Panc1 (cell line): Measurements from ENCODE around the gene PERCC1. TPM values are rescaled to one million over a fixed set of nuclear protein-coding genes. Genes with fewer than 3 reads are reported as not detected.

ENCODE experiments used
- ATAC-seq: fragments of 200-7000 bp; cut with Tn5 transposase; 2 replicates; pipeline ENCODE4 v1.9.1; 2020; ENCODE audit warnings: mild to moderate bottlenecking, moderate library complexity
- BruUV-seq: library from RNA; stranded (reverse); fragments of 400-500 nt; replicated peaks from 2 replicates; lab custom pipeline; 2021; lab: Mats Ljungman, UMichigan
- CTCF ChIA-PET: fragments of 300-600 bp; sonication (Branson Sonifier 250); formaldehyde crosslinking; loops from one replicate; lab custom pipeline; 2022; ENCODE audit warnings: antibody characterized with exemption; lab: Charles Lee
- POLR2A ChIA-PET: fragments of 300-600 bp; sonication (Branson Sonifier 250); formaldehyde crosslinking; loops from one replicate; lab custom pipeline; 2022; ENCODE audit warnings: antibody characterized with exemption; lab: Charles Lee
- DNase-seq: peaks from one replicate; pipeline ENCODE4 v3.0.0-alpha.2; 2010; ENCODE audit warnings: low read depth, low spot score
- H3K27ac ChIP-seq: 2 replicates; pipeline ENCODE4 v1.5.1; 2011; ENCODE audit warnings: mild to moderate bottlenecking, low read length, inconsistent platforms
- H3K27me3 ChIP-seq: fragments of 200-500 bp; sonication (Bioruptor generic); 2 replicates; pipeline ENCODE4 v1.6.0; 2014; ENCODE audit warnings: low read length, inconsistent platforms; ENCODE audit not compliant: control insufficient read depth, insufficient read depth
- H3K36me3 ChIP-seq: fragments of 200-500 bp; sonication (Bioruptor generic); 2 replicates; pipeline ENCODE4 v1.5.1; 2014; ENCODE audit warnings: inconsistent platforms, mild to moderate bottlenecking, low read length, moderate library complexity; ENCODE audit not compliant: control insufficient read depth, insufficient read depth
- H3K4me1 ChIP-seq: 2 replicates; pipeline ENCODE4 v1.5.1; 2011; ENCODE audit warnings: inconsistent platforms, mild to moderate bottlenecking, low read length, moderate library complexity; ENCODE audit not compliant: control insufficient read depth, insufficient read depth
- H3K4me3 ChIP-seq, 2 experiments: 2 replicates each; pipeline ENCODE4 v1.5.1; 2011 to 2012; ENCODE audit warnings: low read depth in 2 of 2, low read length in 2 of 2, mild to moderate bottlenecking in 2 of 2, inconsistent platforms in 1 of 2, moderate library complexity in 1 of 2
- H3K9me3 ChIP-seq: fragments of 200-500 bp; sonication (Bioruptor generic); 2 replicates; pipeline ENCODE4 v1.5.1; 2014; ENCODE audit warnings: low read depth, mild to moderate bottlenecking, inconsistent platforms, low read length, moderate library complexity; ENCODE audit not compliant: control insufficient read depth, insufficient read depth
- POLR2AphosphoS5 ChIP-seq: IDR thresholded peaks from 2 replicates; pipeline ENCODE4 v1.6.1; 2012; ENCODE audit warnings: mild to moderate bottlenecking, low read depth, low read length, moderate library complexity
- REST ChIP-seq, 2 experiments: IDR thresholded peaks; 2 replicates each; pipeline ENCODE4 v1.6.1; 2011 to 2012; ENCODE audit warnings: low read depth in 2 of 2, control low read depth in 1 of 2, low read length in 1 of 2, mild to moderate bottlenecking in 1 of 2, moderate library complexity in 1 of 2; ENCODE audit not compliant: insufficient read depth in 1 of 2
- SIN3A ChIP-seq: IDR thresholded peaks from 2 replicates; pipeline ENCODE4 v1.6.1; 2012; ENCODE audit warnings: low read depth, mild to moderate bottlenecking, low read length, moderate library complexity, borderline replicate concordance; ENCODE audit not compliant: insufficient read depth
- TCF7L2 ChIP-seq: IDR thresholded peaks from 2 replicates; pipeline ENCODE4 v1.6.1; 2011; ENCODE audit warnings: mild to moderate bottlenecking, low read depth, low read length, inconsistent platforms
- in situ Hi-C: cut with HindIII; loops from 2 replicates; pipeline ENCODE4 v1.10.0; 2016; ENCODE audit warnings: low sequenced_read_pairs, low pct_unique_long_range_greater_than_20kb
- intact Hi-C: fragments of 100-400 bp; cut with micrococcal nuclease; formaldehyde crosslinking; loops from one replicate; pipeline ENCODE4 v1.10.0; 2022; ENCODE audit not compliant: unreplicated experiment
- total RNA-seq: library from RNA; stranded (reverse); gene quantifications from one replicate; pipeline ENCODE4 v1.2.1, GENCODE V29; 2021; ENCODE audit not compliant: unreplicated experiment
- TF ChIP-seq, protein P1 (sequence below): fragments of 450-650 bp; IDR thresholded peaks from 2 replicates; pipeline ENCODE4 v1.5.1; 2017; ENCODE audit warnings: mild to moderate bottlenecking

Gene PERCC1
- total RNA-seq, 1 experiment from 2014 or later, result not detected

GRCh38 chr16:1390239-1390779 is 40.6 kb upstream of the PERCC1 start:
- H3K27ac ChIP-seq, result no peak overlapping the region
- no peak for DNase-seq
- no peaks in the 10 kb centered on the region for H3K36me3 ChIP-seq
- TF ChIP-seq, protein P1, sequence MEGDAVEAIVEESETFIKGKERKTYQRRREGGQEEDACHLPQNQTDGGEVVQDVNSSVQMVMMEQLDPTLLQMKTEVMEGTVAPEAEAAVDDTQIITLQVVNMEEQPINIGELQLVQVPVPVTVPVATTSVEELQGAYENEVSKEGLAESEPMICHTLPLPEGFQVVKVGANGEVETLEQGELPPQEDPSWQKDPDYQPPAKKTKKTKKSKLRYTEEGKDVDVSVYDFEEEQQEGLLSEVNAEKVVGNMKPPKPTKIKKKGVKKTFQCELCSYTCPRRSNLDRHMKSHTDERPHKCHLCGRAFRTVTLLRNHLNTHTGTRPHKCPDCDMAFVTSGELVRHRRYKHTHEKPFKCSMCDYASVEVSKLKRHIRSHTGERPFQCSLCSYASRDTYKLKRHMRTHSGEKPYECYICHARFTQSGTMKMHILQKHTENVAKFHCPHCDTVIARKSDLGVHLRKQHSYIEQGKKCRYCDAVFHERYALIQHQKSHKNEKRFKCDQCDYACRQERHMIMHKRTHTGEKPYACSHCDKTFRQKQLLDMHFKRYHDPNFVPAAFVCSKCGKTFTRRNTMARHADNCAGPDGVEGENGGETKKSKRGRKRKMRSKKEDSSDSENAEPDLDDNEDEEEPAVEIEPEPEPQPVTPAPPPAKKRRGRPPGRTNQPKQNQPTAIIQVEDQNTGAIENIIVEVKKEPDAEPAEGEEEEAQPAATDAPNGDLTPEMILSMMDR, result no peak
- no peak for TF ChIP-seq REST (IDR thresholded peaks at IDR 0.05; ENCODE audit: insufficient read depth in 1 of 2, low read depth in 2 of 2, low read length in 1 of 2)
- TF ChIP-seq POLR2AphosphoS5, result no peak
- TF ChIP-seq TCF7L2, result no peak
- CTCF ChIA-PET, result interaction anchor here (1.0 kb wide), 1 partner anchor 26 kb away, joined by 3 read pairs; no protein-coding TSS in a partner anchor
- in situ Hi-C loops (no loop called here), intact Hi-C loops (no loop called here)
- ATAC-seq, result no peak
- H3K4me3 ChIP-seq, result no peak overlapping the region
- POLR2A ChIA-PET, result no interaction called here
- no peaks in the 10 kb centered on the region for H3K4me1 ChIP-seq
- BruUV-seq, result no TSS peak
- no peaks in the 10 kb centered on the region for H3K27me3 ChIP-seq
- H3K9me3 ChIP-seq, result no peaks in the 10 kb centered on the region

- TF ChIP-seq, protein P1, result no peak
- TF ChIP-seq REST (IDR thresholded peaks at IDR 0.05; ENCODE audit: insufficient read depth in 1 of 2, low read depth in 2 of 2, low read length in 1 of 2) (no peak), POLR2AphosphoS5 (no peak), SIN3A (no peak)
- in situ Hi-C loops, result no loop called here
- no peaks in the 10 kb centered on the region for H3K4me1 ChIP-seq
- no TSS peak for BruUV-seq
- ATAC-seq, result no peak
- no peak overlapping the region for H3K4me3 ChIP-seq
- H3K27me3 ChIP-seq, result no peaks in the 10 kb centered on the region
- ChIA-PET CTCF (interaction anchor here (0.5 kb wide), 1 partner anchor 50 kb away, joined by 3 read pairs; no protein-coding TSS in a partner anchor), POLR2A (no interaction called here)
- no peaks in the 10 kb centered on the region for H3K36me3 ChIP-seq
- no peak for DNase-seq
- H3K9me3 ChIP-seq, result no peaks in the 10 kb centered on the region
- no peak overlapping the region for H3K27ac ChIP-seq
- intact Hi-C loops, result no loop called here
Observed at GRCh38 chr16:1392826-1393225, 38.1 kb upstream of the PERCC1 start.
